Subcutaneous adipose tissue (tissue), 4 donors: Measurements from ENCODE around the gene GABBR2. TPM values are rescaled to one million over a fixed set of nuclear protein-coding genes. Genes with fewer than 3 reads are reported as not detected.

Experiments
- total RNA-seq, 4 donors: library from RNA; depleted of rRNA; stranded (reverse); fragments of >200 nt; gene quantifications; one replicate each; pipeline ENCODE4 v1.1.0, GENCODE V29; 2016
- TF ChIP-seq, protein P1 (sequence below): fragments of 450-650 bp; IDR thresholded peaks from one replicate; pipeline ENCODE4 v1.5.1; 2016; ENCODE audit warnings: low read depth, mild to moderate bottlenecking, control low read depth, antibody characterized with exemption, moderate library complexity

The GABBR2 gene
- total RNA-seq, 4 donors from 2014 or later = not detected

DNA sequence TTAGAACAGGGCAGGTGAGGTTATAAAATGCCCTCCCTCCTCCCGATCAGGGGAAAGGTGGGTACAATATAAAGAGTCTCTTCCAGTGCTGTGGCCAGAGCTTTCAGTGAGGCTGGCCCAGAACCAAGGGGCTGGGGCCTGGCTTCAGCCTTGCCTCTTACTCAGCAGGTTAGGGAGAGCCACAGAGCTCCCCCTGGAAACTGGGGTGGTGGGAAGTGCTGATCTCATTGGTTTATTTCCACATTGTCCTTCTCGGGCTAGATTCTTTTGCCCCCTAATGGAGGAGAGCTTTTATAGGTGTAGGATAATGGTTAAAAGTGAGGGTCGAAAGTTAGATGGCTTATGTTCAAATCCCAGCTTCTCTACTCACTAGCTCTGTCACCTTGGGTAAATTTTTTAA lies 266.6 kb downstream of the GABBR2 start:
- TF ChIP-seq, protein P1, sequence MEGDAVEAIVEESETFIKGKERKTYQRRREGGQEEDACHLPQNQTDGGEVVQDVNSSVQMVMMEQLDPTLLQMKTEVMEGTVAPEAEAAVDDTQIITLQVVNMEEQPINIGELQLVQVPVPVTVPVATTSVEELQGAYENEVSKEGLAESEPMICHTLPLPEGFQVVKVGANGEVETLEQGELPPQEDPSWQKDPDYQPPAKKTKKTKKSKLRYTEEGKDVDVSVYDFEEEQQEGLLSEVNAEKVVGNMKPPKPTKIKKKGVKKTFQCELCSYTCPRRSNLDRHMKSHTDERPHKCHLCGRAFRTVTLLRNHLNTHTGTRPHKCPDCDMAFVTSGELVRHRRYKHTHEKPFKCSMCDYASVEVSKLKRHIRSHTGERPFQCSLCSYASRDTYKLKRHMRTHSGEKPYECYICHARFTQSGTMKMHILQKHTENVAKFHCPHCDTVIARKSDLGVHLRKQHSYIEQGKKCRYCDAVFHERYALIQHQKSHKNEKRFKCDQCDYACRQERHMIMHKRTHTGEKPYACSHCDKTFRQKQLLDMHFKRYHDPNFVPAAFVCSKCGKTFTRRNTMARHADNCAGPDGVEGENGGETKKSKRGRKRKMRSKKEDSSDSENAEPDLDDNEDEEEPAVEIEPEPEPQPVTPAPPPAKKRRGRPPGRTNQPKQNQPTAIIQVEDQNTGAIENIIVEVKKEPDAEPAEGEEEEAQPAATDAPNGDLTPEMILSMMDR = no peak

DNA sequence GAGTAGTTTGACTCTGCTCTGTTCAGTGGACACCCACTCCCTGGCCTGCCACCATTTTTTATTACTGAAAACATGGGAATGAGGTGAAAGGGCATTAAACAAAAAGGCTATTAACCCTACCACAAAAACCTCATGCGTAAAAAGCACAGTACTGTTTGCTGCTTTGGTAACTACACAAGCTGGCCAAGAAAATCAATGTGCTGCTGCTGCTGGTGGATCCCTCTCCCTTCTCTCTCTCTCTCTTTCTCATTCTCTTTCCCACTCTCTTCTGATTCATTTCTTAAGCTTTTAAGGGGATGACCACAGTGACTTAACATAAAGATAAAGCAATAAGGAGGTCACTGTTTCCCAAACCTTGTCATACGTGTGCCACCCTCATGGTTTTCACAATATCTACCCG lies 270.1 kb downstream of the GABBR2 start:
- TF ChIP-seq, protein P1 = no peak

DNA sequence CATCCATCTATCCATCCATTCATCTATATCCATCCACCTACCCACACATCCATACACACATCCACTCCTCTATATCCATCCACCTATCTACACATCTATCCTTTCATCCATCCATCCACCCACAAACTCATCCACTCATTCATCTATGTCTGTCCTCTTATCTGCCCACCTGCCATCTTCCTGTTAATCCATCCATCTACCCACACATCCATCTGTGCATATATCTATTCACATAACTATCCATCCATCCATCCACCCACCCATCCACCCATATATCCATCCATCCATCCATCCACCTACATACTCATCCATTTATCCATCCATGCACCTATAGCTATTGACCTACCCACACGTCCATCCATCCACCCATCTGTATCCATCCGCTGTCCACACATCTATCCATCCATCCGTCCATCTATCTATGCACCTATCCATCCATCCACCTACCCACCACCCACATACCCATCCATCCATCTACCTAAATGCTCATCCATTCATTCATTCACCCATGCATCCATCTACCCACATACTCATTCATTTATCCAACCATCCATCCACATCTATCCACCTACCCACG lies 271.2 kb downstream of the GABBR2 start:
- TF ChIP-seq, protein P1 = no peak

DNA sequence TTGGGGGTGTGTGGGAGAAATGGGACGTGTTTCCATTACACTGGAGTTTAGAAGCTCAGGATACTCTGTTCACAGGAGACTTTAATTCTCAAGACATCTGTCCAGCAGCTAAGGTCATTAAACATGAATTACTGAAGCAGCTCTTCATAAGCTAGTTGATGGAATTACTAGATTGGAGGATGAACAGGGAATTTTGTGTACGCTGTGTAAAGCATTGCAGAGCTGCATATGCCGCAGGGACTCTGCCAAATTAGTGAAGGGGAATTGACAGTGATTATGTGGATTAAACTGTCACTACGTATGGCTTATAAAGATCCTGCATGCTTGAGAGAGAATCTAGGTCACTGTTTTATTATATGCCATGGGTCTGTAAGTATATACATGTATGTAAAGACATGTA lies 275.8 kb downstream of the GABBR2 start:
- TF ChIP-seq, protein P1 = no peak

DNA sequence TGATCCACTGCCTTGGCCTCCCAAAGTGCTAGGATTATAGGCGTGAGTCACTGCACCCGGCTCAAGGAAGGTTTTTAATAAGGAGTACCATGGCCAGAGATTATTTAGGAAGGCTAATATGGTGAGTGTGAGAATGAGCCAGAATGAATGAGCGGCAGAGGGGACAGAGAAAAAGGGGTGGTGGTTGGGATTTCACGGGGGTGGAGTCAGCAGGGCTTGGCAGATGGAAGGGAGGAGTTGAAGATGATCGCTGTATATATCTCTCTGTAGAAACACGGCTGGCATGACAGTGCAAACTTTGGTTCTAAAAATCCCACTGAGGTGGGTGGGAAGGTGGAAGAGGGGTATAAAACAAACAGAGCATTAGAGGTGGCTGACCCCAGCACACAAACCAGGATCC lies 276.6 kb downstream of the GABBR2 start:
- TF ChIP-seq, protein P1 = no peak

DNA sequence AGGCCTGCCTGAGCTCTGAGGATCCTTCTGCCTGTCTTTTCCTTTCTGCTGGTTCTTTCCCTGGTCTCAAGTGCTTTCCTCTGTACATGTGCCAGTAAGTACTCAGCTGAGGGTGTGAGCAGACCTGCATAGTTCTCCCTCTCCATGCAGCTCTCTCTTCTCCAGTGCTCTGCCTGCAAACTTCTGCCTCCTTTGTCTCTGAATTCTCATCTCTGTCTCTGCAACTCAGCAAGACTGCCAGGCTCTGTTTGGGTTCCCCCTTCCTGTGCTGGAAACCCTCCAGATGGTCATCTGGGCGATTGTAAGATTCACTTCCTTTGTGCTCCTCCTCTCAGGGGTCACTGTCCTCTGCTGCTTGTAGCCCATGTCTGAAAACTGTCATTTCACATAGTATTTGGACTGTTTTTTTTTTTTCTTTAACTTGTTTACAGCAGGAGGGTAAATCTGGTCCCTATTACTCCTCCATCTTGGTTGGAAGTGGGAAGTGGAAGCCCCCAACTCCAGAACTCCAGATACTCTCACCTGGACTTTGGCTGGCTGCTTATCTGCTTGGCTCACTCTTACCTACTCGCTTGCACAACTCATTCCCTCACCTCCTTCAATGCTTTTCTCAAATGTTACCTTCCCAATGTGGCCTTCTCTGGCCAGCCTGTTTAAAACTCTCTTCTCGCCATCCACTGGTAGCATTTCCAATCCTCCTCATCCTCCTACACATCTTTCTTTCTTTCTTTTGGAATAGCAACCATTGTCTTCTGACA lies 278.0 kb downstream of the GABBR2 start:
- TF ChIP-seq, protein P1 = no peak

DNA sequence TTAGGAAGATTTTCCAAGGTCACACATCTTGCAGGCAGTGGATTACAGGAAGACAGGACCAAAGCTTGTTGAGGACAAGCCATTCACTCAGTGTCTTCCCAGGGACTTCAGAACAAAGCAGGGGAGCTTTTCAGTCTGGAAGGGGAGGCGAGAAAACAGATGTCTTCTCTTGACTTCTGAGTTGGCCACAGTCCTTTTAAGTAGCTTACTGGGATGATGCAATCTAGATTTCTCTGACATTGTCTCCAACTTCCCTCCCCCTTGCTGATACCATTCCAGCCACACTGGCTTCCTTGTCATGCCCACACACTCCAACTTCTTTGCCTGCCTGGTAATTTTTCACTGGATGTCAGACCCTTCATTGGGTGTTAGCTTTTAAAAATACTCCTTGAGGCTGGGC lies 279.1 kb downstream of the GABBR2 start:
- TF ChIP-seq, protein P1 = no peak
